ENCODE measurements around the gene ROBO1.

ROBO1 gene

GRCh38 chr3:79405183-79405582 lies 362.6 kb downstream of the ROBO1 start:
- no peak overlapping the region for H3K4me3 ChIP-seq

GRCh38 chr3:79396595-79396994 lies 371.2 kb downstream of the ROBO1 start:
- Histone ChIP-seq H3K27ac (no peak overlapping the region), H3K4me3 (no peak overlapping the region)
- DNase-seq (ENCODE audit: low spot score): no peak
- no peak for TF ChIP-seq CTCF (IDR thresholded peaks at IDR 0.05)

More at GRCh38 chr3:79405183-79405582, 362.6 kb downstream of the ROBO1 start:
- no peak for DNase-seq (ENCODE audit: low spot score)
- H3K27ac ChIP-seq: no peak overlapping the region
- TF ChIP-seq CTCF (IDR thresholded peaks at IDR 0.05): no peak

GRCh38 chr3:79392479-79392878 lies 375.3 kb downstream of the ROBO1 start:
- Histone ChIP-seq H3K4me3 (no peak overlapping the region), H3K27ac (no peak overlapping the region)
- DNase-seq (ENCODE audit: low spot score): no peak
- no peak for TF ChIP-seq CTCF (IDR thresholded peaks at IDR 0.05)

- H3K27ac ChIP-seq: no peak overlapping the region
- no peak overlapping the region for H3K4me3 ChIP-seq
- no peak for DNase-seq (ENCODE audit: low spot score)
- no peak for TF ChIP-seq CTCF (IDR thresholded peaks at IDR 0.05)
These were observed 377.4 kb downstream of the ROBO1 start for GRCh38 chr3:79390352-79390751.

GRCh38 chr3:79385211-79385610 lies 382.6 kb downstream of the ROBO1 start:
- DNase-seq (ENCODE audit: low spot score): no peak
- no peak for TF ChIP-seq CTCF (IDR thresholded peaks at IDR 0.05)
- Histone ChIP-seq H3K27ac (no peak overlapping the region), H3K4me3 (no peak overlapping the region)

- Histone ChIP-seq H3K27ac (no peak overlapping the region), H3K4me3 (no peak overlapping the region)
- TF ChIP-seq CTCF (IDR thresholded peaks at IDR 0.05): no peak
- DNase-seq (ENCODE audit: low spot score): no peak
These were observed 384.3 kb downstream of the ROBO1 start for GRCh38 chr3:79383402-79384012.

- DNase-seq (ENCODE audit: low spot score): no peak
- Histone ChIP-seq H3K27ac (no peak overlapping the region), H3K4me3 (no peak overlapping the region)
- TF ChIP-seq CTCF (IDR thresholded peaks at IDR 0.05): no peak
These were observed 387.2 kb downstream of the ROBO1 start for GRCh38 chr3:79380581-79380980.

Measured in coronary artery (tissue), 2 donors.